B cell (primary cell): ENCODE results near the gene MEIS3. TPM values are rescaled to one million over a fixed set of nuclear protein-coding genes. Genes with fewer than 3 reads are reported as not detected.

ENCODE experiments used
- ATAC-seq: fragments of 200-7000 bp; cut with Tn5 transposase; one replicate; pipeline ENCODE4 v1.10.0; 2021; ENCODE audit warnings: low read depth, mild to moderate bottlenecking, moderate number of reproducible peaks, moderate library complexity
- CTCF ChIA-PET: fragments of 350-600 bp; sonication (Branson Sonifier 250); formaldehyde crosslinking; loops from one replicate; lab custom pipeline; 2021; ENCODE audit warnings: antibody characterized with exemption, inconsistent platforms; lab: Charles Lee
- POLR2A ChIA-PET: fragments of 350-600 bp; sonication (Branson Sonifier 250); formaldehyde crosslinking; loops from one replicate; lab custom pipeline; 2021; ENCODE audit warnings: antibody characterized with exemption; lab: Charles Lee
- DNase-seq: peaks from one replicate; pipeline ENCODE4 v3.0.0; 2013
- H2AFZ ChIP-seq: 2 replicates; pipeline ENCODE4 v1.6.1; 2012; ENCODE audit warnings: mild to moderate bottlenecking, low read depth, low read length; ENCODE audit not compliant: insufficient read depth, poor library complexity, severe bottlenecking
- H3K27ac ChIP-seq, 2 donors: 1 replicate in 1 of 2; 2 replicates in 1 of 2; pipeline ENCODE4 v1.5.1; 2012 to 2013; ENCODE audit warnings: low read length in 2 of 2, mild to moderate bottlenecking in 2 of 2, moderate library complexity in 1 of 2
- H3K27me3 ChIP-seq, 4 experiments: fragments of 200-600 bp in 1 of 4; sonication (generic) in 1 of 4; replicated peaks in 1 of 4; 1 replicate in 2 of 4; 2 replicates in 2 of 4; pipeline versions ENCODE4 v1.6.1 to v1.7.0; 2013 to 2016; ENCODE audit warnings: low read length in 3 of 4, mild to moderate bottlenecking in 2 of 4, mixed read lengths in 1 of 4, moderate library complexity in 1 of 4; ENCODE audit not compliant: insufficient read depth in 4 of 4, control insufficient read depth in 3 of 4; ENCODE audit errors: control extremely low read depth in 1 of 4
- H3K36me3 ChIP-seq, 2 experiments: replicated peaks in 1 of 2; 1 replicate in 1 of 2; 2 replicates in 1 of 2; pipeline versions ENCODE4 v1.6.1 to v1.7.1; 2013; ENCODE audit warnings: low read length in 1 of 2; ENCODE audit not compliant: insufficient read depth in 2 of 2, control insufficient read depth in 1 of 2; ENCODE audit errors: control extremely low read depth in 1 of 2, extremely low read depth in 1 of 2
- H3K4me1 ChIP-seq, 2 donors: fragments of 200-600 bp in 1 of 2; sonication (generic) in 1 of 2; 1 replicate in 1 of 2; 2 replicates in 1 of 2; pipeline versions ENCODE4 v1.5.1 to v1.6.1; 2013 to 2017; ENCODE audit warnings: low read length in 2 of 2; ENCODE audit not compliant: control insufficient read depth in 2 of 2, insufficient read depth in 2 of 2
- H3K4me2 ChIP-seq: replicated peaks from 2 replicates; pipeline ENCODE3; 2012; ENCODE audit warnings: mild to moderate bottlenecking, low read depth, low read length; ENCODE audit not compliant: poor library complexity, severe bottlenecking
- H3K4me3 ChIP-seq, 5 experiments: fragments of 200-600 bp in 1 of 5; sonication (generic) in 1 of 5; 1 replicate in 3 of 5; 2 replicates in 2 of 5; pipeline versions ENCODE4 v1.5.1 to v1.7.0; 2011 to 2016; ENCODE audit warnings: low read length in 4 of 5, mild to moderate bottlenecking in 4 of 5, low read depth in 2 of 5, control low read depth in 1 of 5, moderate library complexity in 1 of 5; ENCODE audit not compliant: insufficient read depth in 1 of 5; ENCODE audit errors: control extremely low read depth in 1 of 5, extremely low read depth in 1 of 5
- H3K79me2 ChIP-seq: fragments of 200-600 bp; sonication (generic); one replicate; pipeline ENCODE4 v1.6.0; 2016; ENCODE audit warnings: low read length; ENCODE audit not compliant: control insufficient read depth, insufficient read depth
- H3K9ac ChIP-seq: fragments of 200-600 bp; sonication (generic); 2 replicates; pipeline ENCODE4 v1.6.1; 2017; ENCODE audit warnings: mild to moderate bottlenecking, low read length, moderate library complexity
- H3K9me3 ChIP-seq, 3 donors: one replicate each; pipeline versions ENCODE4 v1.6.1 to v1.7.1; 2013; ENCODE audit warnings: low read length in 2 of 3; ENCODE audit not compliant: control insufficient read depth in 2 of 3, insufficient read depth in 1 of 3; ENCODE audit errors: control extremely low read depth in 1 of 3
- H4K20me1 ChIP-seq: 2 replicates; pipeline ENCODE4 v1.6.0; 2012; ENCODE audit warnings: mild to moderate bottlenecking, low read length; ENCODE audit not compliant: insufficient read depth, control insufficient read depth, poor library complexity, severe bottlenecking
- H3K27ac Mint-ChIP-seq: one replicate; pipeline ENCODE4 v1.8.0; 2021; ENCODE audit warnings: mixed read lengths
- H3K27me3 Mint-ChIP-seq: one replicate; pipeline ENCODE4 v1.8.0; 2021; ENCODE audit warnings: mixed read lengths
- H3K4me1 Mint-ChIP-seq: one replicate; pipeline ENCODE4 v1.8.0; 2021; ENCODE audit warnings: mixed read lengths
- H3K4me3 Mint-ChIP-seq: one replicate; pipeline ENCODE4 v1.8.0; 2021; ENCODE audit warnings: mixed read lengths
- H3K9me3 Mint-ChIP-seq: one replicate; pipeline ENCODE4 v1.8.0; 2022; ENCODE audit warnings: mixed read lengths; ENCODE audit not compliant: insufficient read depth
- CTCF ChIP-seq: fragments of 200-600 bp; IDR thresholded peaks from one replicate; pipeline ENCODE4 v1.8.0; 2022; ENCODE audit warnings: antibody characterized with exemption, mild to moderate bottlenecking
- EZH2 ChIP-seq: IDR thresholded peaks from 2 replicates; pipeline ENCODE4 v1.6.1; 2012; ENCODE audit warnings: borderline replicate concordance, low read depth, mild to moderate bottlenecking, moderate library complexity, low read length; ENCODE audit not compliant: insufficient read depth, poor library complexity, severe bottlenecking
- WGBS: methylation state at CpG from one replicate; pipeline ENCODE4 v1.1.5; 2013; ENCODE audit warnings: missing lambda C conversion rate; ENCODE audit not compliant: insufficient coverage; 5-methylcytosine and 5-hydroxymethylcytosine counted together
- intact Hi-C: fragments of 100-400 bp; cut with micrococcal nuclease; formaldehyde crosslinking; loops from one replicate; pipeline ENCODE4 v1.10.0; 2022
- polyA plus RNA-seq: library from polyadenylated mRNA; depleted of rRNA; stranded (reverse); fragments of >200 nt; gene quantifications from 2 replicates; pipeline ENCODE4 v1.2.3, GENCODE V29; 2012
- total RNA-seq, 2 donors: library from RNA; stranded (reverse); fragments of 120-200 nt in 1 of 2; gene quantifications; 1 replicate in 1 of 2; 2 replicates in 1 of 2; pipeline versions ENCODE4 v1.2.3 to v1.2.4, GENCODE V29; 2013 to 2022

MEIS3 gene
- total and polyA plus RNA-seq, 2 donors (not counting 1 experiment from before 2014, with no cell fraction given) = not detected

- Histone ChIP-seq H3K4me2 (no peak overlapping the region), H3K9me3 (peaks cover 0 to 7% (median 0%) of the 10 kb centered on the region in 3 donors), H3K4me3 (no peak overlapping the region), H3K27ac (no peak overlapping the region), H3K36me3 (peaks cover 5 to 79% of the 10 kb centered on the region in 2 experiments), H3K4me1 (no peaks in the 10 kb centered on the region), H2AFZ (no peak overlapping the region), H3K9ac (no peak overlapping the region), H3K79me2 (peaks cover 38% of the 10 kb centered on the region), H4K20me1 (peaks cover 39% of the 10 kb centered on the region), H3K27me3 (no peaks in the 10 kb centered on the region)
- ATAC-seq = no peak
- Mint-ChIP-seq H3K9me3 (no peaks in the 10 kb centered on the region), H3K27me3 (no peaks in the 10 kb centered on the region), H3K4me1 (peaks cover 8% of the 10 kb centered on the region), H3K4me3 (no peak overlapping the region), H3K27ac (no peak overlapping the region)
- WGBS = 100% methylated on average over 6 of the region's 6 CpGs
- intact Hi-C loops = no loop called here
- no peak for TF ChIP-seq CTCF
- no peak for TF ChIP-seq EZH2
- CTCF ChIA-PET = interaction anchor here (1.5 kb wide), 1 partner anchor 8 kb away, joined by 3 read pairs; the partner anchor contains the start of gene DHX34
- no peak for DNase-seq
- POLR2A ChIA-PET = interaction anchor here (0.6 kb wide), 1 partner anchor 26 kb away, joined by 5 read pairs; no protein-coding TSS in a partner anchor
Measured at GRCh38 chr19:47356900-47357299, 62.4 kb downstream of the MEIS3 start.

- DNase-seq (no peak), ATAC-seq (no peak)
- Histone ChIP-seq H3K27ac (no peak overlapping the region), H3K9me3 (peaks cover 0 to 7% (median 0%) of the 10 kb centered on the region in 3 donors), H3K4me2 (no peak overlapping the region), H3K79me2 (peaks cover 54% of the 10 kb centered on the region), H3K4me1 (peaks cover 10 to 15% of the 10 kb centered on the region in 2 donors), H2AFZ (no peak overlapping the region), H3K27me3 (no peaks in the 10 kb centered on the region), H3K36me3 (peaks cover 0 to 54% of the 10 kb centered on the region in 2 experiments), H3K4me3 (no peak overlapping the region), H4K20me1 (peaks cover 21% of the 10 kb centered on the region), H3K9ac (no peak overlapping the region)
- no peak for TF ChIP-seq CTCF
- TF ChIP-seq EZH2 = no peak
- H3K4me1 Mint-ChIP-seq = peaks cover 36% of the 10 kb centered on the region
- H3K27me3 Mint-ChIP-seq = no peaks in the 10 kb centered on the region
- H3K4me3 Mint-ChIP-seq = no peak overlapping the region
- no peaks in the 10 kb centered on the region for H3K9me3 Mint-ChIP-seq
- WGBS = 99% methylated on average over 24 of the region's 24 CpGs
- ChIA-PET CTCF (no interaction called here), POLR2A (no interaction called here)
- intact Hi-C loops = no loop called here
- H3K27ac Mint-ChIP-seq = no peak overlapping the region
Measured at GRCh38 chr19:47353307-47353712, 66.0 kb downstream of the MEIS3 start.

Other genes starting within 250 kb of the MEIS3 start
- gene BBC3, start 188.3 kb downstream of the MEIS3 start, total RNA-seq = 10.2 and 11.0 TPM in 2 replicates
- gene BBC3, start 188.3 kb downstream of the MEIS3 start, polyA plus RNA-seq = 17.8 and 29.0 TPM in 2 replicates
- gene CCDC9, start 163.0 kb downstream of the MEIS3 start, total RNA-seq = 52.5 and 54.7 TPM in 2 replicates
- gene CCDC9, start 163.0 kb downstream of the MEIS3 start, polyA plus RNA-seq = 12.3 and 39.4 TPM in 2 replicates
- 13.6 and 15.8 TPM in 2 replicates for gene INAFM1, start 144.6 kb downstream of the MEIS3 start, total RNA-seq
- 6.6 and 6.8 TPM in 2 replicates for gene INAFM1, start 144.6 kb downstream of the MEIS3 start, polyA plus RNA-seq
- gene C5AR1, start 109.7 kb downstream of the MEIS3 start, total RNA-seq = 1.9 and 4.9 TPM in 2 replicates
- gene C5AR1, start 109.7 kb downstream of the MEIS3 start, polyA plus RNA-seq = 3.1 and 4.1 TPM in 2 replicates
- gene C5AR2, start 87.4 kb downstream of the MEIS3 start, total RNA-seq = 0.25 and 0.58 TPM in 2 replicates
- 1.2 and 1.5 TPM in 2 replicates for gene C5AR2, start 87.4 kb downstream of the MEIS3 start, polyA plus RNA-seq
- 24.3 and 25.1 TPM in 2 replicates for gene DHX34, start 70.2 kb downstream of the MEIS3 start, total RNA-seq
- 25.6 and 31.3 TPM in 2 replicates for gene DHX34, start 70.2 kb downstream of the MEIS3 start, polyA plus RNA-seq
- gene SLC8A2, start 52.4 kb upstream of the MEIS3 start, total RNA-seq = not detected in 2 replicates
- 0.07 TPM in 1 of 2 replicates, not detected in the other for gene SLC8A2, start 52.4 kb upstream of the MEIS3 start, polyA plus RNA-seq
- gene KPTN, start 64.7 kb upstream of the MEIS3 start, total RNA-seq = 8.1 and 11.7 TPM in 2 replicates
- 11.4 TPM in 2 replicates for gene KPTN, start 64.7 kb upstream of the MEIS3 start, polyA plus RNA-seq
- gene NAPA, start 95.5 kb upstream of the MEIS3 start, total RNA-seq = 65.8 and 66.8 TPM in 2 replicates
- 78.5 and 86.5 TPM in 2 replicates for gene NAPA, start 95.5 kb upstream of the MEIS3 start, polyA plus RNA-seq
- not detected in 2 replicates for gene ZNF541, start 153.6 kb upstream of the MEIS3 start, total RNA-seq
- gene ZNF541, start 153.6 kb upstream of the MEIS3 start, polyA plus RNA-seq = 0.03 TPM in 1 of 2 replicates, not detected in the other
- 26.7 and 34.7 TPM in 2 replicates for gene BICRA, start 189.6 kb upstream of the MEIS3 start, total RNA-seq
- 11.9 and 14.1 TPM in 2 replicates for gene BICRA, start 189.6 kb upstream of the MEIS3 start, polyA plus RNA-seq